Measurements from ENCODE around the gene LMOD3.

DNA sequence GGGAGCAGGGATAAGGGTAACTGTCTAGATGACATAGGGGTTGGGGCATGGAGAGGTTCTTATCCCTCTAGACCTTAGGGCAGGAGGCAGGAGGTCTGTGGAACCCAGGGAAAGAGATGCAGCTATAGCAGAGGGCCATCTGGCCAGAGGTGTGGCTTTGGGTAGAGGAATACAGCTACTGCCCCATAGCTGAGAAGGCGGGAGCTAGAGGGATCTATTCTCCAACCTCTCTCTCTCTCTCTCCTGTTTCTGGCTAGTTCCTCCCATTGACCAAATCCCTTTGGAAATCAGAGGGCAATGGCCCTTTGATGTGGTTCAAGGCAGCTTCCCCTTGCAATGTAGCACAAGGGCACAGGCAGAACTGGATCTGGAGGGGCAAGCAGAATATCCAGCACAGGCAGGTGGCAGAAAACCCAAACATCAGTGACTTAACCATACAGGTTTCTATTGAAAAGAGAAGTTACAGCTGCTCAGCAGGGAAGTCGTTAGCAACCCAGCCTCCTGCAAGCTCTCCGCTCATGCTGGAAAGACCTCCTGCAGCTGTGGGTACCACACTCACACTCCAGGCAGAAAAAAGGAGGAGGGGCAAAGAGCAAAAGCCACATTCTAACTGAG, 22.3 kb upstream of the LMOD3 start:
- TF ChIP-seq EZH2 (IDR thresholded peaks at IDR 0.05; ENCODE audit: low read length), result no peak
- TF ChIP-seq, protein P1, sequence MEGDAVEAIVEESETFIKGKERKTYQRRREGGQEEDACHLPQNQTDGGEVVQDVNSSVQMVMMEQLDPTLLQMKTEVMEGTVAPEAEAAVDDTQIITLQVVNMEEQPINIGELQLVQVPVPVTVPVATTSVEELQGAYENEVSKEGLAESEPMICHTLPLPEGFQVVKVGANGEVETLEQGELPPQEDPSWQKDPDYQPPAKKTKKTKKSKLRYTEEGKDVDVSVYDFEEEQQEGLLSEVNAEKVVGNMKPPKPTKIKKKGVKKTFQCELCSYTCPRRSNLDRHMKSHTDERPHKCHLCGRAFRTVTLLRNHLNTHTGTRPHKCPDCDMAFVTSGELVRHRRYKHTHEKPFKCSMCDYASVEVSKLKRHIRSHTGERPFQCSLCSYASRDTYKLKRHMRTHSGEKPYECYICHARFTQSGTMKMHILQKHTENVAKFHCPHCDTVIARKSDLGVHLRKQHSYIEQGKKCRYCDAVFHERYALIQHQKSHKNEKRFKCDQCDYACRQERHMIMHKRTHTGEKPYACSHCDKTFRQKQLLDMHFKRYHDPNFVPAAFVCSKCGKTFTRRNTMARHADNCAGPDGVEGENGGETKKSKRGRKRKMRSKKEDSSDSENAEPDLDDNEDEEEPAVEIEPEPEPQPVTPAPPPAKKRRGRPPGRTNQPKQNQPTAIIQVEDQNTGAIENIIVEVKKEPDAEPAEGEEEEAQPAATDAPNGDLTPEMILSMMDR (optimal IDR thresholded peaks at IDR 0.05 in 1 of 3, IDR thresholded peaks at IDR 0.05 in 1 of 3, conservative IDR thresholded peaks at IDR 0.05 in 1 of 3; ENCODE audit: extremely low read depth in 1 of 3, insufficient read depth in 2 of 3, low read length in 3 of 3), result no peak
